Upper lobe of right lung (tissue), 1 donor: Measurements from ENCODE around the gene CTSZ. TPM values are rescaled to one million over a fixed set of nuclear protein-coding genes. Genes with fewer than 3 reads are reported as not detected.

ENCODE experiments used
- ATAC-seq: fragments of 200-7000 bp; cut with Tn5 transposase; one replicate; pipeline ENCODE4 v1.9.1; 2020; ENCODE audit warnings: mild to moderate bottlenecking, moderate library complexity
- DNase-seq: peaks from one replicate; pipeline ENCODE4 v3.0.0-alpha.2; 2020
- H3K27ac ChIP-seq: fragments of 200-600 bp; one replicate; pipeline ENCODE4 v1.8.0; 2022
- H3K27me3 ChIP-seq: fragments of 200-600 bp; one replicate; pipeline ENCODE4 v1.8.0; 2022; ENCODE audit warnings: mild to moderate bottlenecking
- H3K36me3 ChIP-seq: fragments of 200-600 bp; one replicate; pipeline ENCODE4 v1.8.0; 2022
- H3K4me1 ChIP-seq: fragments of 200-600 bp; one replicate; pipeline ENCODE4 v1.8.0; 2022
- H3K4me3 ChIP-seq: fragments of 200-600 bp; one replicate; pipeline ENCODE4 v1.8.0; 2022; ENCODE audit warnings: mild to moderate bottlenecking
- H3K9me3 ChIP-seq: fragments of 200-600 bp; one replicate; pipeline ENCODE4 v1.8.0; 2022
- intact Hi-C: fragments of 100-400 bp; cut with DNase I; formaldehyde crosslinking; loops from one replicate; pipeline ENCODE4 v1.11.0; 2022
- total RNA-seq: library from RNA; stranded (reverse); fragmentation: NEBNext Ultra II Directional; extraction: Animal tissue kit (Norgen Biotek cat#: 25700); gene quantifications from one replicate; pipeline ENCODE4 v1.2.1, GENCODE V29; 2021
- TF ChIP-seq, protein P1 (sequence below): fragments of 200-600 bp; IDR thresholded peaks from one replicate; pipeline ENCODE4 v1.8.0; 2022; ENCODE audit warnings: antibody characterized with exemption
- donor health status: DM: no; HTN: yes; CAD: no; lungs with severe emphysema.

CTSZ gene
- total RNA-seq, 1 donor from 2014 or later, result 355 TPM

DNA sequence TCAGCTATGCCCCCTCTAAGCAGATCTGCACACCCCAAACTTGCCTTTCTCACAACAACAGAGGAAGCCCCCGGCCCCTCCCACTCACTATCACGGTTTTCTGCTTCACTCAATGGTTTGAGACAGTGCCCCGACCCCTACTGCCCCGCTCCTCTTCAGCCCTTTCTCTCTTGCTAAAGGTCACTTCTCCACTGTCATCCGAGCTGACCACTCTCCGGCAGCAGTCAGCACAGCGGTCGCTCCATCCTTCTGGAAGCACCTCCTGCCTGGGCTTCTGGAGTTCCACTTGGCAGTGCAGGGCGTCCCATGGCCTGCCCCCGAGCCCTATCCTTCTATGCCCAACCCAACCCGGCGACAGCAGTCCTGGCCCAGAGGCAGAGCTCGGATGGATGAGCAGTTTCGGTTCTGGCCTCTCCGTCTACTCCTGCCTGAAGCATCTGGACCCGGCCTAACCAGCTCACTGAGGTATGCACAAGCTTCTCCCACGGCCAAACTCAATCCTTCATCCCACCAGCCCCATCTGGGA lies 4.1 kb downstream of the CTSZ start:
- no peak for DNase-seq
- Histone ChIP-seq H3K27ac (peak overlapping the region; percentile 51), H3K36me3 (peaks cover 42% of the 10 kb centered on the region), H3K4me1 (peaks cover 25% of the 10 kb centered on the region), H3K4me3 (no peak overlapping the region), H3K27me3 (no peaks in the 10 kb centered on the region), H3K9me3 (no peaks in the 10 kb centered on the region)
- TF ChIP-seq, protein P1, sequence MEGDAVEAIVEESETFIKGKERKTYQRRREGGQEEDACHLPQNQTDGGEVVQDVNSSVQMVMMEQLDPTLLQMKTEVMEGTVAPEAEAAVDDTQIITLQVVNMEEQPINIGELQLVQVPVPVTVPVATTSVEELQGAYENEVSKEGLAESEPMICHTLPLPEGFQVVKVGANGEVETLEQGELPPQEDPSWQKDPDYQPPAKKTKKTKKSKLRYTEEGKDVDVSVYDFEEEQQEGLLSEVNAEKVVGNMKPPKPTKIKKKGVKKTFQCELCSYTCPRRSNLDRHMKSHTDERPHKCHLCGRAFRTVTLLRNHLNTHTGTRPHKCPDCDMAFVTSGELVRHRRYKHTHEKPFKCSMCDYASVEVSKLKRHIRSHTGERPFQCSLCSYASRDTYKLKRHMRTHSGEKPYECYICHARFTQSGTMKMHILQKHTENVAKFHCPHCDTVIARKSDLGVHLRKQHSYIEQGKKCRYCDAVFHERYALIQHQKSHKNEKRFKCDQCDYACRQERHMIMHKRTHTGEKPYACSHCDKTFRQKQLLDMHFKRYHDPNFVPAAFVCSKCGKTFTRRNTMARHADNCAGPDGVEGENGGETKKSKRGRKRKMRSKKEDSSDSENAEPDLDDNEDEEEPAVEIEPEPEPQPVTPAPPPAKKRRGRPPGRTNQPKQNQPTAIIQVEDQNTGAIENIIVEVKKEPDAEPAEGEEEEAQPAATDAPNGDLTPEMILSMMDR, result no peak
- ATAC-seq, result no peak
- intact Hi-C loops, result no loop called here

DNA sequence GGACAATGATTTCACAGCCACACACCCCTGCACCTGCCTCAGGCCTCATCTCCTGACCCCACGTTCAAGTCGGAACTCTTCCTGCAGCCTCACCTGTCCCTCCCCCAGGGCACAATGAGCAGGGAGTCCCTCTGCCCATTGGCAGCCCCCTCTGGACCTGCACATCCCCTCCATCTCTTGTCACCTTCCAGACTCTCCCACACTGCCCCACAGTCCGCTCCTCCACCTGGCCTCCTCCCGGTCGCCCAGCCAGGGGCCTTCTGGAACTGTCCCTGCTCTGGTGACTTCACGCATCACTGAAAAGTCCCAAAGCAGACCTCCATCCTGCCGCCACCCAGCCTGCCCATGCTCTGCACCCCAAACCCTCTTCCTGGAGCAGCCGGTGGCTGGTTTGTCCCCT lies 4.7 kb downstream of the CTSZ start:
- Histone ChIP-seq H3K4me1 (peaks cover 23% of the 10 kb centered on the region), H3K4me3 (no peak overlapping the region), H3K27ac (no peak overlapping the region), H3K9me3 (no peaks in the 10 kb centered on the region), H3K27me3 (no peaks in the 10 kb centered on the region), H3K36me3 (peaks cover 48% of the 10 kb centered on the region)
- intact Hi-C loops, result no loop called here
- ATAC-seq (no peak), DNase-seq (no peak)
- TF ChIP-seq, protein P1, result no peak

DNA sequence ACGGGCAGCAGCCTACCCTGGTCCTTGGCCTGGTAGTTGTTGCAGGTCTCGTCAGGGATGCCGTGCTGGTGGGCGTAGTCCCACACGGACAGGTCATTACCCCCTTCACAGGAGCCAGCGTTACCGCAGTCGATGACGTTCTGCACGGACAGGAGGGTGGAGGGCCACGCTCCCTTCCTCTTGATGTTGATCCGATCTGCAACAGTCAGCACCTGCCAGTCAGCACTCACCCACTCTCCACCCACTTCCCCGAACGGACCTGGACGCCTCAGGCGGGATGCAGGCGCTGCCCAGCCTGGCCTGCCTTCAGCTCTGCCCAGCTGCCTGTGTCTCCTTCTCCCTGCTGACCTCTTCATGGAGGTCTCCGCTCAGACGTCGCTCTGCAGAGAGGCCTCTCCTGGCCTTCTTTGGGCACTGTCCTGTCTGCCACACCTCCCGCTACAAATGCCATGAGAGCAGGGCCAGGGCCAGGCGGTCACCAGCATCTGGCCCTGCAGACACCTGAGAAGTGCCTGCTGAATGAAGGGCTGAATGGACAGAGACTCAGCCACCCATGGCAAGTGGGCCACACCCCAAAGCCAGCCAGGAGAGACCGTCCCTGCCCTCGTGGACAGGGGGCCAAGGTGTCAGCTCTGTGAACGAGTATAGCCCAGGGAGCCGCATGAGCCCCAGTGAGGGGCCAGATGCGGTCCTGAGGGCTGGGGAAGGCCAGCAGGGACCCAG lies 5.4 kb downstream of the CTSZ start:
- Histone ChIP-seq H3K9me3 (no peaks in the 10 kb centered on the region), H3K36me3 (peaks cover 55% of the 10 kb centered on the region), H3K4me3 (no peak overlapping the region), H3K4me1 (peaks cover 21% of the 10 kb centered on the region), H3K27ac (no peak overlapping the region), H3K27me3 (no peaks in the 10 kb centered on the region)
- ATAC-seq (no peak), DNase-seq (no peak)
- TF ChIP-seq, protein P1, result no peak
- intact Hi-C loops, result no loop called here

DNA sequence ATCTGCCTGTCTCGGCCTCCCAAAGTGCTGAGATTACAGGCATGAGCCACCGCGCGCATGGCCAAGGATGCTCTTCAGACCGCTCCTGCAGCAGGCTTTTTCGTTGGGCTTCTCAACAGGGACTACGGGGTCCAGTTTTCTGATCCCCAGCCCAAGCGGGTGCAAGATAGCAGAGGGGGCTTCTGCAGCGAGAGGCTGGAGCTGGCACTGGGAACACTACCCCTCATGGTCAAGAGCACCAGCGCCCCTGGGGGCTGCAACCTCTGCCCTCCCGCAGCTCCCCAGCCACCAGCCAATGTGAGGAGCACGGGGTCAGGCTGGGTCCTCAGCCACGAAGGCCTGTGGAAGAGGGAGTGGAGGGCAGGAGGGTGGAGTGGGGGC lies 6.0 kb downstream of the CTSZ start:
- TF ChIP-seq, protein P1, result no peak
- ATAC-seq (no peak), DNase-seq (no peak)
- Histone ChIP-seq H3K4me3 (no peak overlapping the region), H3K27me3 (no peaks in the 10 kb centered on the region), H3K27ac (no peak overlapping the region), H3K4me1 (peaks cover 18% of the 10 kb centered on the region), H3K36me3 (peaks cover 61% of the 10 kb centered on the region), H3K9me3 (no peaks in the 10 kb centered on the region)
- intact Hi-C loops, result no loop called here

GRCh38 chr20:59000326-59000725 lies 6.7 kb downstream of the CTSZ start:
- no peak for DNase-seq
- Histone ChIP-seq H3K4me3 (no peak overlapping the region), H3K27ac (no peak overlapping the region), H3K36me3 (peaks cover 68% of the 10 kb centered on the region), H3K9me3 (no peaks in the 10 kb centered on the region), H3K27me3 (no peaks in the 10 kb centered on the region), H3K4me1 (peaks cover 14% of the 10 kb centered on the region)
- no peak for ATAC-seq
- intact Hi-C loops, result no loop called here
- TF ChIP-seq, protein P1, result no peak
